Mesenchymal stem cell (in vitro differentiated cells and primary cell): Measurements from ENCODE around the gene ZMYND12. TPM values are rescaled to one million over a fixed set of nuclear protein-coding genes. Genes with fewer than 3 reads are reported as not detected.

ENCODE experiments used
- small RNA-seq: library from polyadenylated mRNA; stranded (forward); fragments of <200 nt; extraction: miRNeasy Mini kit (QIAGEN cat#:217004); gene quantifications from one replicate; pipeline ENCODE3, GENCODE V24; 2013; ENCODE audit warnings: low read depth

The ZMYND12 gene

Small RNA genes within 50 kb of the gene (small RNA-seq; reads per million reads assigned to genes)
- gene TMSB4XP1: not detected
